ENCODE results near the gene MDK.

The MDK gene

GRCh38 chr11:46381819-46382645 is 563 bp downstream of the MDK start:
- peak overlapping the region; percentile 92 for H3K27ac ChIP-seq
- no peak for TF ChIP-seq CTCF (conservative IDR thresholded peaks at IDR 0.05)

- peak overlapping the region; percentile 92 for H3K27ac ChIP-seq
- peak; percentile 56 for TF ChIP-seq CTCF (conservative IDR thresholded peaks at IDR 0.05)
Measured at GRCh38 chr11:46382646-46383403, 1.4 kb downstream of the MDK start.

- no peak overlapping the region for H3K27ac ChIP-seq
- TF ChIP-seq CTCF (conservative IDR thresholded peaks at IDR 0.05): 0 out of 2 replicates have a peak, but pooled peaks have one; percentile 17
Measured at GRCh38 chr11:46383404-46383758, 1.9 kb downstream of the MDK start.

GRCh38 chr11:46383974-46384701 is 2.7 kb downstream of the MDK start:
- no peak for TF ChIP-seq CTCF (conservative IDR thresholded peaks at IDR 0.05)
- no peak overlapping the region for H3K27ac ChIP-seq

- TF ChIP-seq CTCF (conservative IDR thresholded peaks at IDR 0.05): no peak
- H3K27ac ChIP-seq: no peak overlapping the region
Measured at GRCh38 chr11:46385169-46386004, 3.9 kb downstream of the MDK start.

- no peak for TF ChIP-seq CTCF (conservative IDR thresholded peaks at IDR 0.05)
- H3K27ac ChIP-seq: no peak overlapping the region
Measured at GRCh38 chr11:46386005-46386578, 4.6 kb downstream of the MDK start.

All from VCaP (cell line).